DND-41 (cell line): ENCODE results near the gene CEACAM19.

Source experiments
- EZH2 ChIP-seq: IDR thresholded peaks from 3 replicates; pipeline ENCODE4 v1.6.1; 2012; ENCODE audit warnings: borderline replicate concordance, low read depth, mild to moderate bottlenecking, moderate library complexity, low read length, inconsistent platforms; ENCODE audit not compliant: severe bottlenecking
- TF ChIP-seq, protein P1 (sequence below): IDR thresholded peaks from 2 replicates; pipeline ENCODE4 v1.5.1; 2012; ENCODE audit warnings: borderline replicate concordance, low read length, moderate library complexity, mild to moderate bottlenecking; ENCODE audit not compliant: poor library complexity, severe bottlenecking; ENCODE audit errors: extremely low read depth

DNA sequence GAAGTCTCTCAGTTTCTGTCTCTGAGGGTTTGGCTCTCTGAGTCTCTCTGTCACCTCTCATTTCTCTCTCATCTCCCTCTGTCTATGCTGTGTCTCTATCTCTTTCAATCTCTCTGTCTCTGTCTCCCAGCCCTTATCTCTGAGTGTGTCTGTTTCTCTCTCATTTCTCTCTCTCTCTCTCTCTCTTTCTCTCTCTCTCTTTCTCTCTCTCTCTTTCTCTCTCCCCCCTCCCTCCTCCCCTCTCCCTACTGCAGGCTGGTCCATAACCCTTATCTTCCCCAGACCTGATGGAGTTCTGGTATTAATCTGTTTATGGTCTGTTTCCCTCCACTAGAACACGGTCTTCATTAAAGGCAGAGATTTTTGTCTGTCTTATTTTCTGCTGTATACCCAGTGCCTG lies 28.9 kb upstream of the CEACAM19 start:
- TF ChIP-seq, protein P1, sequence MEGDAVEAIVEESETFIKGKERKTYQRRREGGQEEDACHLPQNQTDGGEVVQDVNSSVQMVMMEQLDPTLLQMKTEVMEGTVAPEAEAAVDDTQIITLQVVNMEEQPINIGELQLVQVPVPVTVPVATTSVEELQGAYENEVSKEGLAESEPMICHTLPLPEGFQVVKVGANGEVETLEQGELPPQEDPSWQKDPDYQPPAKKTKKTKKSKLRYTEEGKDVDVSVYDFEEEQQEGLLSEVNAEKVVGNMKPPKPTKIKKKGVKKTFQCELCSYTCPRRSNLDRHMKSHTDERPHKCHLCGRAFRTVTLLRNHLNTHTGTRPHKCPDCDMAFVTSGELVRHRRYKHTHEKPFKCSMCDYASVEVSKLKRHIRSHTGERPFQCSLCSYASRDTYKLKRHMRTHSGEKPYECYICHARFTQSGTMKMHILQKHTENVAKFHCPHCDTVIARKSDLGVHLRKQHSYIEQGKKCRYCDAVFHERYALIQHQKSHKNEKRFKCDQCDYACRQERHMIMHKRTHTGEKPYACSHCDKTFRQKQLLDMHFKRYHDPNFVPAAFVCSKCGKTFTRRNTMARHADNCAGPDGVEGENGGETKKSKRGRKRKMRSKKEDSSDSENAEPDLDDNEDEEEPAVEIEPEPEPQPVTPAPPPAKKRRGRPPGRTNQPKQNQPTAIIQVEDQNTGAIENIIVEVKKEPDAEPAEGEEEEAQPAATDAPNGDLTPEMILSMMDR: no peak
- no peak for TF ChIP-seq EZH2
